CD4-positive, alpha-beta T cell treated with Interleukin-4 for 1 hour (primary cell): ENCODE data around the gene PGPEP1.
"Not testable (repeated sequence)": the region's sequence is repeated elsewhere in the genome, so short reads cannot be mapped to it uniquely, and the experiment has no call there.

Experiments
- DNase-seq, 2 donors: peaks; one replicate each; pipeline ENCODE4 v3.0.0-alpha.2; 2020 to 2022

Gene PGPEP1

GRCh38 chr19:18308051-18308947, 32.1 kb upstream of the PGPEP1 start:
- DNase-seq = no peak

GRCh38 chr19:18308948-18309325, 31.5 kb upstream of the PGPEP1 start:
- no peak for DNase-seq

- no peak for DNase-seq
Measured at GRCh38 chr19:18309525-18310064, 30.8 kb upstream of the PGPEP1 start.

- DNase-seq = no peak
Measured at GRCh38 chr19:18310118-18310909, 30.1 kb upstream of the PGPEP1 start.

- DNase-seq = no peak
Measured at GRCh38 chr19:18310966-18311365, 29.4 kb upstream of the PGPEP1 start.

GRCh38 chr19:18311502-18312091, 28.8 kb upstream of the PGPEP1 start:
- DNase-seq = no peak

- no peak for DNase-seq
Measured at GRCh38 chr19:18312092-18312534, 28.3 kb upstream of the PGPEP1 start.

- DNase-seq = no peak
Measured at GRCh38 chr19:18313398-18313797, 27.0 kb upstream of the PGPEP1 start.

GRCh38 chr19:18317961-18318800, 22.2 kb upstream of the PGPEP1 start:
- DNase-seq = peak; percentile 61 to 76

GRCh38 chr19:18319591-18320135, 20.7 kb upstream of the PGPEP1 start:
- peak in 1 of 2 donors; percentile 40 for DNase-seq

- DNase-seq = no peak
Measured at GRCh38 chr19:18320865-18321733, 19.3 kb upstream of the PGPEP1 start.

- peak; percentile 18 to 50 for DNase-seq
Measured at GRCh38 chr19:18321734-18322102, 18.7 kb upstream of the PGPEP1 start.

- DNase-seq = peak; percentile 24 to 29
Measured at GRCh38 chr19:18322318-18322758, 18.1 kb upstream of the PGPEP1 start.

GRCh38 chr19:18322759-18323460, 17.5 kb upstream of the PGPEP1 start, which contains the start of gene LSM4:
Gene LSM4, minus strand, starts transcription at chr19:18323076. Its CDS starts 56 bp downstream, at chr19:18323020.
- DNase-seq = peak; percentile 99 to 100

GRCh38 chr19:18324373-18324731, 16.0 kb upstream of the PGPEP1 start:
- not testable (repeated sequence) for DNase-seq

GRCh38 chr19:18326772-18327171, 13.6 kb upstream of the PGPEP1 start:
- no peak for DNase-seq

GRCh38 chr19:18328340-18329034, 11.9 kb upstream of the PGPEP1 start:
- peak; percentile 93 to 95 for DNase-seq

- DNase-seq = no peak
Measured at GRCh38 chr19:18329035-18329376, 11.4 kb upstream of the PGPEP1 start.

GRCh38 chr19:18330868-18331267, 9.5 kb upstream of the PGPEP1 start:
- DNase-seq = no peak
